ENCODE results near the gene ABHD12. TPM values are rescaled to one million over a fixed set of nuclear protein-coding genes. Genes with fewer than 3 reads are reported as not detected.

ABHD12 gene
- total RNA-seq, 2 donors from 2014 or later, result 54.2 to 60.6 TPM

DNA sequence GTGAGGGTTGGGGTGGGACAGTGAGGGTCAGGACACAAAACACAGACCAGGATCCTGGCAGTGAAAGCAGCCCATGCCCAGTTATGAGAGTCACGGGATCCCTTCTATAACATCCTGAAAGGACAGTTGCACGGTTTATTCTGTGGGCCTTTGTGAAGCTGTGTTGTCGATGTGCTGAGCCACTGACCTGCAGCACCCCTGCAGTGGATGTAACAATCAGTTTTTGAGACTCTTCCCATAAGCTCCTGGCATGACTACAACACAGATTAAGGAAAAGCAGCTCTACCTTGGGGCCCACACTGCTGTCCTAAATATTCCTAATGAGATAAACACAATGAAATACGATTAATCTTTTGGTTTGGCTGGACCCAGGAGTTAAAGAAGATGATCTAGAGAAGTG, 139.1 kb downstream of the ABHD12 start:
- DNase-seq, result peak; percentile 23
- Histone ChIP-seq H3K9ac (ENCODE audit: low read depth in 2 of 2, low read length in 2 of 2) (peak overlapping the region in 1 of 2 donors; percentile 64), H3K36me3 (no peaks in the 10 kb centered on the region), H3K4me3 (no peak overlapping the region), H3K27ac (peak overlapping the region; percentile 92), H3K4me1 (peaks cover 13% of the 10 kb centered on the region), H3K9me3 (no peaks in the 10 kb centered on the region), H3K27me3 (no peaks in the 10 kb centered on the region)
- TF ChIP-seq, protein P1, sequence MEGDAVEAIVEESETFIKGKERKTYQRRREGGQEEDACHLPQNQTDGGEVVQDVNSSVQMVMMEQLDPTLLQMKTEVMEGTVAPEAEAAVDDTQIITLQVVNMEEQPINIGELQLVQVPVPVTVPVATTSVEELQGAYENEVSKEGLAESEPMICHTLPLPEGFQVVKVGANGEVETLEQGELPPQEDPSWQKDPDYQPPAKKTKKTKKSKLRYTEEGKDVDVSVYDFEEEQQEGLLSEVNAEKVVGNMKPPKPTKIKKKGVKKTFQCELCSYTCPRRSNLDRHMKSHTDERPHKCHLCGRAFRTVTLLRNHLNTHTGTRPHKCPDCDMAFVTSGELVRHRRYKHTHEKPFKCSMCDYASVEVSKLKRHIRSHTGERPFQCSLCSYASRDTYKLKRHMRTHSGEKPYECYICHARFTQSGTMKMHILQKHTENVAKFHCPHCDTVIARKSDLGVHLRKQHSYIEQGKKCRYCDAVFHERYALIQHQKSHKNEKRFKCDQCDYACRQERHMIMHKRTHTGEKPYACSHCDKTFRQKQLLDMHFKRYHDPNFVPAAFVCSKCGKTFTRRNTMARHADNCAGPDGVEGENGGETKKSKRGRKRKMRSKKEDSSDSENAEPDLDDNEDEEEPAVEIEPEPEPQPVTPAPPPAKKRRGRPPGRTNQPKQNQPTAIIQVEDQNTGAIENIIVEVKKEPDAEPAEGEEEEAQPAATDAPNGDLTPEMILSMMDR (IDR thresholded peaks at IDR 0.05), result no peak
- intact Hi-C loops (cut with DNase I), result no loop called here

DNA sequence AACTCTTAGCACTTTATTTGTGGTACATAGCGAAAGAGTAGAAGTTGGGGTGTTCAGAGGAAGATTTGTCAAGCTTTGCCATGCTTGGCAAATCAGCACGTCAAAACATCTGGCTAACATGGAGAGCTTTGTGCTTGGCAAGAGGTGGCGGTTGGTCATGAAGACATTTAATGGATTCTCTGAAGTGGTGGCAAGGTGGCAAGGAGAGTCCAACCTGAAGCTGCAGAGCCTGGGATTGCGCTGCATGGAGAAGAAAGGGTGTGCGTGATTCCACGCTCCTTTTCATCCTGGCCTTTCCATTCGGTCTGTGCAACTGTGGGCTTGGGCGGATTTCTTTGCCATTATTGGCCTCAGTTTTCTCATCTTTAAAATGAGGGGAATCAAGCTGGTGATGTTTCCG, 139.6 kb downstream of the ABHD12 start:
- H3K27me3 ChIP-seq, result no peaks in the 10 kb centered on the region
- peak overlapping the region; percentile 92 for H3K27ac ChIP-seq
- intact Hi-C loops (cut with DNase I), result no loop called here
- no peaks in the 10 kb centered on the region for H3K36me3 ChIP-seq
- peaks cover 13% of the 10 kb centered on the region for H3K4me1 ChIP-seq
- H3K9me3 ChIP-seq, result no peaks in the 10 kb centered on the region
- peak overlapping the region in 1 of 2 donors; percentile 64 for H3K9ac ChIP-seq (ENCODE audit: low read depth in 2 of 2, low read length in 2 of 2)
- no peak overlapping the region for H3K4me3 ChIP-seq
- TF ChIP-seq, protein P1 (IDR thresholded peaks at IDR 0.05), result no peak
- peak; percentile 18 for DNase-seq

DNA sequence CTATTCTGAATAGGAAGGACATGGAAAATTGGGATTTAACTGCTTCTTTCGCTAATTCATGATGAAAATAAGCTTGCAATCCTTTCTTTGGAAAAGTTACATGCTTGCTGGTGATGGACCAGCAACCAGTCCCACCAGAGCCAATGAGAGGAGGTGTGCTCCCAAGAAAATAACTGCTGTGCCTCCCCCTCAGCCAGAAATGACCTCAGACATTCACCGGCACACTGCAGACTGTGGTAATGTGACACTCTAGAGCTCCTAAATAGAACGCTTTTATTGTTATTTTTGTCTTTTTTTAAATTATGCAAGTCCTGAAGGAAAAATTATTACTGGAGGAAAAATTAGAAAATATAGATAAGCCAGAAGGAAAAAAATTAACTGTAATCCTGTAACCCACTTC, 140.1 kb downstream of the ABHD12 start:
- intact Hi-C loops (cut with DNase I), result no loop called here
- Histone ChIP-seq H3K27ac (peak overlapping the region; percentile 92), H3K4me3 (peak overlapping the region; percentile 79), H3K27me3 (no peaks in the 10 kb centered on the region), H3K9me3 (no peaks in the 10 kb centered on the region), H3K4me1 (peaks cover 13% of the 10 kb centered on the region), H3K36me3 (no peaks in the 10 kb centered on the region), H3K9ac (ENCODE audit: low read depth in 2 of 2, low read length in 2 of 2) (peak overlapping the region in 1 of 2 donors; percentile 64)
- peak; percentile 24 for DNase-seq
- TF ChIP-seq, protein P1 (IDR thresholded peaks at IDR 0.05), result no peak

Other genes with a start within 250 kb of the ABHD12 start
- 100 to 1,000 TPM; 120 to 201 TPM for gene ENTPD6, start 195.1 kb downstream of the ABHD12 start, total RNA-seq
- 100 to 1,000 TPM; 211 to 295 TPM for gene PYGB, start 142.8 kb downstream of the ABHD12 start, total RNA-seq
- 10 to 100 TPM in 1 of 2 donors, 1 to 10 TPM in 1; 5.4 to 24.0 TPM for gene GINS1, start 16.8 kb upstream of the ABHD12 start, total RNA-seq
- 1 to 10 TPM; 3.4 to 5.3 TPM for gene NINL, start 194.7 kb upstream of the ABHD12 start, total RNA-seq
- 1 to 10 TPM; 3.1 to 3.3 TPM for gene NANP, start 233.2 kb upstream of the ABHD12 start, total RNA-seq